Thyroid gland (tissue), 4 donors: ENCODE data around the gene DNAH14. TPM values are rescaled to one million over a fixed set of nuclear protein-coding genes. Genes with fewer than 3 reads are reported as not detected.

ENCODE experiments used
- DNase-seq, 2 donors: peaks; one replicate each; pipeline ENCODE4 v3.0.0-alpha.2; 2019
- H3K27ac ChIP-seq, 3 donors: fragments of 200-600 bp; sonication (generic); 1 replicate in 2 of 3; 2 replicates in 1 of 3; pipeline ENCODE4 v1.5.1; 2016 to 2019; ENCODE audit warnings: mild to moderate bottlenecking in 1 of 3, moderate library complexity in 1 of 3
- H3K27me3 ChIP-seq: fragments of 200-600 bp; sonication (generic); one replicate; pipeline ENCODE4 v1.5.1; 2019
- H3K36me3 ChIP-seq, 2 donors: fragments of 200-600 bp; sonication (generic); one replicate each; pipeline ENCODE4 v1.5.1; 2016 to 2019
- H3K4me1 ChIP-seq, 2 donors: fragments of 200-600 bp; sonication (generic); one replicate each; pipeline ENCODE4 v1.5.1; 2017 to 2019
- H3K4me3 ChIP-seq, 3 donors: fragments of 200-600 bp; sonication (generic); replicated peaks in 1 of 3; 1 replicate in 2 of 3; 2 replicates in 1 of 3; pipeline ENCODE4 v1.5.1; 2016; ENCODE audit warnings: mild to moderate bottlenecking in 1 of 3
- H3K9me3 ChIP-seq: fragments of 200-600 bp; sonication (generic); one replicate; pipeline ENCODE4 v1.5.1; 2017
- CTCF ChIP-seq, 6 experiments: fragments of 200-600 bp in 3 of 6; fragments of 450-650 bp in 3 of 6; sonication (generic) in 3 of 6; IDR thresholded peaks; one replicate each; pipeline ENCODE4 v1.5.1; 2016 to 2019; ENCODE audit warnings: antibody characterized with exemption in 6 of 6, mild to moderate bottlenecking in 2 of 6, inconsistent platforms in 1 of 6, moderate library complexity in 1 of 6
- POLR2A ChIP-seq, 2 donors: fragments of 450-650 bp; IDR thresholded peaks; one replicate each; pipeline ENCODE4 v1.6.1; 2017; ENCODE audit warnings: antibody characterized with exemption in 2 of 2, mild to moderate bottlenecking in 2 of 2, moderate library complexity in 1 of 2
- WGBS, 2 donors: methylation state at CpG; one replicate each; pipeline ENCODE4 v1.1.5; 2017; 5-methylcytosine and 5-hydroxymethylcytosine counted together
- intact Hi-C: fragments of 100-400 bp; cut with DNase I; formaldehyde crosslinking; loops from one replicate; pipeline ENCODE4 v1.15.1; 2023
- total RNA-seq, 4 donors: library from RNA; depleted of rRNA; stranded (reverse); fragments of >200 nt; gene quantifications; one replicate each; pipeline ENCODE4 v1.2.3, GENCODE V29; 2016

The DNAH14 gene
- total RNA-seq, 4 donors from 2014 or later = 60.5 to 75.9 (median 69.2) TPM

- no peak overlapping the region for H3K4me3 ChIP-seq
- H3K36me3 ChIP-seq = no peaks in the 10 kb centered on the region
- TF ChIP-seq POLR2A (IDR thresholded peaks at IDR 0.05) (no peak), CTCF (IDR thresholded peaks at IDR 0.05) (no peak)
- H3K9me3 ChIP-seq = no peaks in the 10 kb centered on the region
- no peak overlapping the region for H3K27ac ChIP-seq
- no peaks in the 10 kb centered on the region for H3K27me3 ChIP-seq
- DNase-seq = no peak
- no peaks in the 10 kb centered on the region for H3K4me1 ChIP-seq
- intact Hi-C loops = no loop called here
These were observed 114.8 kb downstream of the DNAH14 start for GRCh38 chr1:225044258-225044657.

GRCh38 chr1:225049594-225049993 lies 120.1 kb downstream of the DNAH14 start:
- 97 to 98% methylated on average over 2 of the region's 2 CpGs for WGBS, 2 donors
- no peaks in the 10 kb centered on the region for H3K9me3 ChIP-seq
- intact Hi-C loops = no loop called here

GRCh38 chr1:225063722-225064121 lies 134.2 kb downstream of the DNAH14 start:
- H3K4me1 ChIP-seq = no peaks in the 10 kb centered on the region
- H3K27ac ChIP-seq = no peak overlapping the region
- H3K9me3 ChIP-seq = no peaks in the 10 kb centered on the region
- intact Hi-C loops = no loop called here
- no peak for DNase-seq
- no peaks in the 10 kb centered on the region for H3K27me3 ChIP-seq
- TF ChIP-seq CTCF (IDR thresholded peaks at IDR 0.05) (no peak), POLR2A (IDR thresholded peaks at IDR 0.05) (no peak)
- WGBS, 2 donors = 89 to 95% methylated on average over 2 of the region's 2 CpGs
- H3K4me3 ChIP-seq = no peak overlapping the region
- H3K36me3 ChIP-seq = no peaks in the 10 kb centered on the region

More at GRCh38 chr1:225049594-225049993, 120.1 kb downstream of the DNAH14 start:
- no peak for TF ChIP-seq CTCF (IDR thresholded peaks at IDR 0.05)
- TF ChIP-seq POLR2A (IDR thresholded peaks at IDR 0.05) = no peak
- H3K36me3 ChIP-seq = no peaks in the 10 kb centered on the region
- H3K27ac ChIP-seq = no peak overlapping the region
- H3K4me1 ChIP-seq = no peaks in the 10 kb centered on the region
- DNase-seq = no peak
- H3K27me3 ChIP-seq = no peaks in the 10 kb centered on the region
- H3K4me3 ChIP-seq = no peak overlapping the region

- no peaks in the 10 kb centered on the region for H3K27me3 ChIP-seq
- H3K4me3 ChIP-seq = no peak overlapping the region
- no peak for TF ChIP-seq CTCF (IDR thresholded peaks at IDR 0.05)
- no peak for TF ChIP-seq POLR2A (IDR thresholded peaks at IDR 0.05)
- H3K27ac ChIP-seq = no peak overlapping the region
- 47 to 48% methylated on average over 2 of the region's 2 CpGs for WGBS, 2 donors
- H3K36me3 ChIP-seq = no peaks in the 10 kb centered on the region
- no peak for DNase-seq
- no peaks in the 10 kb centered on the region for H3K4me1 ChIP-seq
- no peaks in the 10 kb centered on the region for H3K9me3 ChIP-seq
- intact Hi-C loops = no loop called here
These were observed 141.5 kb downstream of the DNAH14 start for GRCh38 chr1:225070972-225071371.

GRCh38 chr1:225097175-225097574 lies 167.7 kb downstream of the DNAH14 start:
- Histone ChIP-seq H3K27me3 (no peaks in the 10 kb centered on the region), H3K9me3 (no peaks in the 10 kb centered on the region), H3K36me3 (no peaks in the 10 kb centered on the region), H3K4me3 (no peak overlapping the region), H3K27ac (no peak overlapping the region), H3K4me1 (no peaks in the 10 kb centered on the region)
- 91 to 99% methylated on average over 3 of the region's 3 CpGs for WGBS, 2 donors
- intact Hi-C loops = no loop called here
- no peak for DNase-seq
- TF ChIP-seq CTCF (IDR thresholded peaks at IDR 0.05) (no peak), POLR2A (IDR thresholded peaks at IDR 0.05) (no peak)
